Amygdala (tissue), 56 donors: ENCODE results near the gene SAC3D1.

ENCODE experiments used
- DNase-seq, 56 donors: peaks; one replicate each; lab custom pipeline; 2025; lab: John Stamatoyannopoulos, UW

SAC3D1 gene

DNA sequence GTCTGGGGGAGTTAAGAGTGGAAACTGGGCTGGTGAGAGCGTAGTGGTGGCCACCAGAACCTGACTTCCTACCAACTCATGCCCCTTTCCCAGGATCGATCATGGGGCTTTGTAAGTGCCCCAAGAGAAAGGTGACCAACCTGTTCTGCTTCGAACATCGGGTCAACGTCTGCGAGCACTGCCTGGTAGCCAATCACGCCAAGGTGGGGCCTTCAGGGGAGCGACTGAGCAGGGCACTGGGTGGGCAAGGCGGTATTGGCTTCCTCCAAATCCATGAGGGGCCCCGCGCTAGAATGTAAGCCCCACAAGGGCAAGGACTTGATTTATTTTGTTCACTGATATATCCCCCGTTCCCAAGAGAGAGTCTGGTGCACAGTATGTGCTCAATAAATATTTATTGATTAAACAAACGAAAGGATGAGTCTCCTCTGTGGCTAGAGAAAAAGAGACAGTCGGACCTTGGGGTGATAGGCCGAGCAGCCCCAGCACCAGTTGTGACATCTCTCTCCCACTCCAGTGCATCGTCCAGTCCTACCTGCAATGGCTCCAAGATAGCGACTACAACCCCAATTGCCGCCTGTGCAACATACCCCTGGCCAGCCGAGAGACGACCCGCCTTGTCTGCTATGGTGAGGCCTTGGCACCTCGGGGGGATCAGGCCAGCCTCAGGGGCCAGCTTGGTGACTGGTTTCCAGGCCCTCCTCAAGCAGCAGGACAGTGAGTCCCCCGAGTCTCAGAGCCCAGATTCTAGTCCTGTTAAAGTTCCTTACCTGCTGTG is 43.8 kb downstream of the SAC3D1 start:
- no peak for DNase-seq

DNA sequence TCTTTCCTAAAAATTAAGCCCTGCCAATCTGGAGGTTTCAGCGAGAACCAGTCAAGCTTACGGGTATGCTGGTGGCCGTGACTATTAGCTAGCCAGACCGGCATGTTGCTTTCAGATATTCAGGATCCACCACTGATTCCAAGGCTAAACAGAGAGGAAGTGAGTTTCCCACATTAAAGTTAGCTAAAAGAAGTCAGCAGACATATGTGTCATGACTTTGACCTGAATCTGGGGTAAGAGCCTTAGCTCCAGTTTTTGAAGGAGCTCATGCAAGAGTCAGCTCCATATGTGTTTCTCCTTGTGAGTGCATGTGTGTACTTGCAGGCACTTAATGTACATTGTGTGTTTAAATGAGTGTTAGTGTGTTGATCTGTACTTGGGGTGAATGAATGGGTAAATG is 44.4 kb downstream of the SAC3D1 start:
- no peak for DNase-seq

DNA sequence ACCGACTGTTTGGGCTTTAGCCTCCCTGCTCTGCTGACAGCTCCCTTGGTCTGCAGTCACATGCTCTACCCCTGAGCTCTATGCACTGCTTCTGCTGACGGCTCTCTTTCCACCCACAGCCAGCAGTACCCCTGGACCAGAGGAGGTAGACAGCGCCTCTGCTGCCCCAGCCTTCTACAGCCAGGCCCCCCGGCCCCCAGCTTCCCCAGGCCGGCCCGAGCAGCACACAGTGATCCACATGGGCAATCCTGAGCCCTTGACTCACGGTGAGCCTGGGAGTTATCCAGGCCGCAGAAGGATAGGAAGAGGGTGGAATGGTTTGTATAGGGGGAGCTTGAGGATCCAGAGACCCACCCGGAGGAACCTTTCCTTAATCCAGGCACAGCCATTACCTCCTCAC is 45.8 kb downstream of the SAC3D1 start:
- DNase-seq: no peak

DNA sequence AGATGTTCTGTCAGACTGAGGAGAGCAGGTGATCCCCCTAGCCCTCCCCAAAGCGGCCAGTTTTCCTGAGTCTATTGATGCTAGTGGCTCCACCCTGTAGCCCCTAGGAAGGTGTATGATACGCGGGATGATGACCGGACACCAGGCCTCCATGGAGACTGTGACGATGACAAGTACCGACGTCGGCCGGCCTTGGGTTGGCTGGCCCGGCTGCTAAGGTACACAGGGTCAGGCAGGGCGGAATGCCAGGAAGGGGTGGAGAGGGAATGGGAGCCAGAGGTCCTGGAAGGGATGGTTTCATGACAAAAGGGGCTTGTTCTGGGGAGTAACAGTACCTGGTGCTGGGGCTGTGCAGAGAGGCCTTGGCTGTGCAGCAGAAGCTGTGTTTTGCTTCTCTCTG is 46.2 kb downstream of the SAC3D1 start:
- DNase-seq: no peak

DNA sequence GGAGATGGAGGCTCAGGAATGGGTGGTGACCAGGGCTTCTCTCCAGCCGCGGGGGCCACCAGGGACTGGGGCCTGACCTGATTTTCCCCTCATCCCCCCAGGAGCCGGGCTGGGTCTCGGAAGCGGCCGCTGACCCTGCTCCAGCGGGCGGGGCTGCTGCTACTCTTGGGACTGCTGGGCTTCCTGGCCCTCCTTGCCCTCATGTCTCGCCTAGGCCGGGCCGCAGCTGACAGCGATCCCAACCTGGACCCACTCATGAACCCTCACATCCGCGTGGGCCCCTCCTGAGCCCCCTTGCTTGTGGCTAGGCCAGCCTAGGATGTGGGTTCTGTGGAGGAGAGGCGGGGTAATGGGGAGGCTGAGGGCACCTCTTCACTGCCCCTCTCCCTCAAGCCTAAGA is 46.8 kb downstream of the SAC3D1 start:
- no peak for DNase-seq

DNA sequence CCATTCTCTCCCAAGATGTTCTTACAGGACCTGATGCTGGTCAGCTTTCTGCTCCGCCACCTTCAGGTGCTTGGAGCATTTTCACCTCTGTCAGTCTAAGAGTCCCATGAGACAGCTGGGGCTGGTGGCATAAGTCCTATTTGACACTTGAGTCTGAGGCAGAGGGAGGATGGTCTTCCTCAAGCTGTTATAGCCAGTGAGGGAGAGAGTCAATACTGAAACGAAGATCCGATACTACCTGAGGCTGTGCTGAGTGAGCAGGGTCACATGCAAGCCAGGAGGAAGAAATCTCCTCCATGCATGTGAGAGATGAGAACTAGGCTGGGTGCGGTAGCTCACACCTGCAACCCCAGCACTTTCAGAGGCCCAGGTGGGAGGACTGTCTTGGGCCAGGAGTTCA is 48.6 kb downstream of the SAC3D1 start:
- DNase-seq: no peak

DNA sequence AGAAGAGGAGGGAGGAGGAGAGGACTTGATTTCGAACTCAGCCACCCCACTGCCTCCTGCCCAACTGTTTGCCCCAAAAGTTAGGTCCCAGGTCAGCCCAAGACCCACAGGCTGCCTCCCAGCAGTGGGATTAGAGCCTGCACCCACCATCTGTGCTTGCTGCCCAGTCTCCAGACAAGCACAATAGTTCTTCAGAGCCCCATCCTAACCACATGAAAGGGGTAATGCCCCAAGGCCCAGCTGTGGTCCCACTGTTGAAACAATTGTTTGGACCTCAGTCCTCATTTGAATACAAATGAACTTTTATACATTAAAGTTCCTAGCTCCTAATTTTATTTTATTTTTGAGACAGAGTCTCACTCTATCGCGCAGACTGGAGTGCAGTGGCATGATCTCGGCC is 49.6 kb downstream of the SAC3D1 start:
- peak in 25 of 56 donors; percentile 10 to 72 (median 44) for DNase-seq
